RWPE2 (cell line): ENCODE measurements around the gene GEMIN5.

Source experiments
- ATAC-seq: fragments of 200-7000 bp; cut with Tn5 transposase; 3 replicates; pipeline ENCODE4 v1.9.1; 2021; ENCODE audit warnings: low read depth
- DNase-seq: peaks from one replicate; pipeline ENCODE4 v3.0.0-alpha.2; 2020; ENCODE audit warnings: low spot score
- H3K27ac ChIP-seq: fragments of 450-650 bp; 2 replicates; pipeline ENCODE4 v1.5.1; 2017; ENCODE audit warnings: mild to moderate bottlenecking; ENCODE audit not compliant: poor library complexity, severe bottlenecking
- H3K27me3 ChIP-seq: fragments of 250-450 bp; sonication (Bioruptor Pico); 2 replicates; pipeline ENCODE4 v1.5.1; 2021; ENCODE audit warnings: mild to moderate bottlenecking, moderate library complexity; ENCODE audit not compliant: insufficient read depth, poor library complexity, severe bottlenecking
- H3K36me3 ChIP-seq: fragments of 250-450 bp; sonication (Bioruptor Pico); 2 replicates; pipeline ENCODE4 v1.5.1; 2020; ENCODE audit warnings: low read depth, mild to moderate bottlenecking, moderate library complexity
- H3K4me1 ChIP-seq: fragments of 250-450 bp; sonication (Bioruptor Pico); 2 replicates; pipeline ENCODE4 v1.5.1; 2021; ENCODE audit warnings: mild to moderate bottlenecking, moderate library complexity; ENCODE audit not compliant: insufficient read depth, poor library complexity, severe bottlenecking
- H3K4me3 ChIP-seq: fragments of 250-450 bp; sonication (Bioruptor Pico); 2 replicates; pipeline ENCODE4 v1.5.1; 2021; ENCODE audit warnings: mild to moderate bottlenecking, moderate library complexity; ENCODE audit not compliant: severe bottlenecking
- H3K9me3 ChIP-seq: fragments of 250-450 bp; sonication (Bioruptor Pico); 2 replicates; pipeline ENCODE4 v1.5.1; 2021; ENCODE audit warnings: mild to moderate bottlenecking, moderate library complexity; ENCODE audit not compliant: severe bottlenecking
- CTCF ChIP-seq: fragments of 450-650 bp; IDR thresholded peaks from one replicate; pipeline ENCODE4 v1.5.1; 2017; ENCODE audit warnings: mild to moderate bottlenecking, moderate library complexity; ENCODE audit not compliant: poor library complexity, severe bottlenecking

GEMIN5 gene

GRCh38 chr5:154966874-154967273, 28.9 kb upstream of the GEMIN5 start:
- peaks cover 11% of the 10 kb centered on the region for H3K4me1 ChIP-seq
- no peak overlapping the region for H3K4me3 ChIP-seq
- no peaks in the 10 kb centered on the region for H3K27me3 ChIP-seq
- DNase-seq (no peak), ATAC-seq (no peak)
- H3K36me3 ChIP-seq, result peaks cover 58% of the 10 kb centered on the region
- TF ChIP-seq CTCF, result no peak
- no peaks in the 10 kb centered on the region for H3K9me3 ChIP-seq
- no peak overlapping the region for H3K27ac ChIP-seq

GRCh38 chr5:154966081-154966841, 28.2 kb upstream of the GEMIN5 start:
- Histone ChIP-seq H3K9me3 (no peaks in the 10 kb centered on the region), H3K36me3 (peaks cover 64% of the 10 kb centered on the region), H3K27ac (no peak overlapping the region), H3K27me3 (no peaks in the 10 kb centered on the region), H3K4me1 (peaks cover 15% of the 10 kb centered on the region), H3K4me3 (no peak overlapping the region)
- DNase-seq (no peak), ATAC-seq (no peak)
- TF ChIP-seq CTCF, result no peak

GRCh38 chr5:154962494-154962893, 24.5 kb upstream of the GEMIN5 start:
- Histone ChIP-seq H3K27me3 (no peaks in the 10 kb centered on the region), H3K27ac (peak overlapping the region; percentile 45), H3K36me3 (peaks cover 76% of the 10 kb centered on the region), H3K4me3 (no peak overlapping the region), H3K4me1 (peaks cover 15% of the 10 kb centered on the region), H3K9me3 (no peaks in the 10 kb centered on the region)
- ATAC-seq (peak; percentile 96), DNase-seq (no peak)
- TF ChIP-seq CTCF, result no peak

GRCh38 chr5:154956712-154957111, 18.7 kb upstream of the GEMIN5 start:
- Histone ChIP-seq H3K4me3 (no peak overlapping the region), H3K4me1 (peaks cover 3% of the 10 kb centered on the region), H3K36me3 (peaks cover 64% of the 10 kb centered on the region), H3K27me3 (no peaks in the 10 kb centered on the region), H3K9me3 (no peaks in the 10 kb centered on the region), H3K27ac (no peak overlapping the region)
- no peak for DNase-seq
- TF ChIP-seq CTCF, result no peak
- ATAC-seq, result no peak

GRCh38 chr5:154949781-154950180, 11.8 kb upstream of the GEMIN5 start:
- Histone ChIP-seq H3K9me3 (no peaks in the 10 kb centered on the region), H3K36me3 (peaks cover 51% of the 10 kb centered on the region), H3K27me3 (no peaks in the 10 kb centered on the region), H3K27ac (no peak overlapping the region), H3K4me3 (no peak overlapping the region), H3K4me1 (no peaks in the 10 kb centered on the region)
- TF ChIP-seq CTCF, result no peak
- DNase-seq (no peak), ATAC-seq (peak; percentile 78)
